GM12878 (cell line): ENCODE data around the gene GYS2. TPM values are rescaled to one million over a fixed set of nuclear protein-coding genes. Genes with fewer than 3 reads are reported as not detected.

Source experiments
- ATAC-seq: fragments of 200-7000 bp; cut with Tn5 transposase; 3 replicates; pipeline ENCODE4 v1.9.1; 2020; ENCODE audit warnings: mild to moderate bottlenecking, moderate library complexity
- BruUV-seq: library from RNA; stranded (reverse); fragments of 400-500 nt; replicated peaks from 2 replicates; lab custom pipeline; 2021; lab: Mats Ljungman, UMichigan
- CTCF ChIA-PET: fragments of 300-600 bp; sonication (Branson Sonifier 250); formaldehyde crosslinking; extraction: SDS; loops from one replicate; lab custom pipeline; 2021; ENCODE audit warnings: inconsistent platforms; lab: Yijun Ruan, JAX
- POLR2A ChIA-PET: fragments of 350-600 bp; formaldehyde crosslinking; extraction: SDS; loops from one replicate; lab custom pipeline; 2021; ENCODE audit warnings: inconsistent platforms; lab: Charles Lee
- RAD21 ChIA-PET: fragments of 300-600 bp; sonication (Branson Sonifier 250); formaldehyde crosslinking; loops from one replicate; lab custom pipeline; 2023; ENCODE audit warnings: antibody characterized with exemption; ENCODE audit not compliant: unreplicated experiment; lab: Charles Lee
- SMC1A ChIA-PET: fragments of 300-600 bp; sonication (Branson Sonifier 250); formaldehyde crosslinking; loops from one replicate; lab custom pipeline; 2023; ENCODE audit not compliant: unreplicated experiment, uncharacterized antibody; lab: Charles Lee
- DNase-seq: peaks from one replicate; pipeline ENCODE4 v3.0.0-alpha.2; 2011; ENCODE audit warnings: low read depth, low spot score
- FAIRE-seq: peaks from 3 replicates; lab custom pipeline; 2011; peaks lifted over from hg19 to GRCh38; lab: Jason Lieb, UNC
- H2AFZ ChIP-seq: 2 replicates; pipeline ENCODE4 v1.6.0; 2011; ENCODE audit warnings: low read depth, low read length, control low read depth; ENCODE audit not compliant: control insufficient read depth
- H3K27ac ChIP-seq: 2 replicates; pipeline ENCODE4 v1.5.1; 2011; ENCODE audit warnings: control low read depth; ENCODE audit not compliant: control insufficient read depth, insufficient read depth
- H3K27me3 ChIP-seq, 2 experiments: replicated peaks in 1 of 2; 2 replicates each; pipeline versions ENCODE4 v1.6.0 to v1.6.1; 2011; ENCODE audit warnings: low read length in 1 of 2; ENCODE audit not compliant: control insufficient read depth in 2 of 2, insufficient read depth in 2 of 2
- H3K36me3 ChIP-seq, 2 experiments: 2 replicates each; pipeline ENCODE4 v1.5.1; 2011; ENCODE audit warnings: low read length in 1 of 2; ENCODE audit not compliant: control insufficient read depth in 2 of 2, insufficient read depth in 2 of 2
- H3K4me1 ChIP-seq: 2 replicates; pipeline ENCODE4 v1.6.1; 2011; ENCODE audit warnings: mild to moderate bottlenecking, low read length, moderate library complexity, mixed read lengths; ENCODE audit not compliant: control insufficient read depth, insufficient read depth
- H3K4me2 ChIP-seq: 2 replicates; pipeline ENCODE4 v1.6.0; 2011; ENCODE audit warnings: control low read depth; ENCODE audit not compliant: control insufficient read depth, insufficient read depth
- H3K4me3 ChIP-seq: fragments of 200-600 bp; sonication (generic); 2 replicates; pipeline ENCODE4 v1.5.1; 2016
- H3K79me2 ChIP-seq: 2 replicates; pipeline ENCODE4 v1.6.0; 2011; ENCODE audit warnings: low read length; ENCODE audit not compliant: control insufficient read depth, insufficient read depth
- H3K9ac ChIP-seq: 2 replicates; pipeline ENCODE4 v1.8.0; 2011; ENCODE audit warnings: low read length, control low read depth, mixed read lengths; ENCODE audit not compliant: control insufficient read depth, insufficient read depth
- H3K9me3 ChIP-seq: replicated peaks from 3 replicates; pipeline ENCODE4 v1.5.1; 2011; ENCODE audit warnings: mild to moderate bottlenecking, low read length; ENCODE audit not compliant: control insufficient read depth, insufficient read depth
- H4K20me1 ChIP-seq: 2 replicates; pipeline ENCODE4 v1.6.0; 2011; ENCODE audit not compliant: control insufficient read depth, insufficient read depth
- BRCA1 ChIP-seq: IDR thresholded peaks from 2 replicates; pipeline ENCODE4 v1.6.1; 2011; ENCODE audit warnings: low read depth, low read length, improper control_type of control experiment
- GABPA ChIP-seq: IDR thresholded peaks from 2 replicates; pipeline ENCODE4 v1.6.1; 2014; ENCODE audit warnings: antibody characterized with exemption, low read depth, mild to moderate bottlenecking, inconsistent platforms
- MYB ChIP-seq: fragments of 150-350 bp; IDR thresholded peaks from 2 replicates; pipeline ENCODE4 v1.6.1; 2014; ENCODE audit warnings: mild to moderate bottlenecking, low read depth, low read length, borderline replicate concordance
- NFYB ChIP-seq: IDR thresholded peaks from 2 replicates; pipeline ENCODE4 v1.6.1; 2011; ENCODE audit warnings: low read depth, mild to moderate bottlenecking, low read length, improper control_type of control experiment, moderate library complexity; ENCODE audit not compliant: insufficient read depth
- NKRF ChIP-seq: fragments of 450-650 bp; conservative IDR thresholded peaks from 2 replicates; pipeline ENCODE4 v1.6.1; 2017; ENCODE audit warnings: mild to moderate bottlenecking, moderate library complexity
- NR2C2 ChIP-seq: IDR thresholded peaks from 2 replicates; pipeline ENCODE4 v1.6.1; 2011; ENCODE audit warnings: borderline replicate concordance, low read depth; ENCODE audit not compliant: control insufficient read depth, insufficient read length
- PAX8 ChIP-seq: fragments of 450-650 bp; IDR thresholded peaks from 2 replicates; pipeline ENCODE4 v1.6.1; 2017; ENCODE audit warnings: mild to moderate bottlenecking, moderate library complexity
- POLR2A ChIP-seq: IDR thresholded peaks from 2 replicates; pipeline ENCODE4 v1.6.1; 2011; ENCODE audit warnings: low read depth, mild to moderate bottlenecking, low read length
- POLR2AphosphoS5 ChIP-seq: IDR thresholded peaks from 2 replicates; pipeline ENCODE4 v1.6.1; 2011; ENCODE audit warnings: mild to moderate bottlenecking, low read length, inconsistent platforms
- RAD21 ChIP-seq: IDR thresholded peaks from 2 replicates; pipeline ENCODE4 v1.6.1; 2011; ENCODE audit warnings: mild to moderate bottlenecking, low read depth, low read length, moderate library complexity; ENCODE audit not compliant: insufficient read depth
- RELA ChIP-seq: fragments of 450-650 bp; IDR thresholded peaks from 2 replicates; pipeline ENCODE4 v1.8.0; 2014; ENCODE audit warnings: borderline replicate concordance; ENCODE audit not compliant: partially characterized antibody
- SUZ12 ChIP-seq: fragments of 200-600 bp; sonication (generic); IDR thresholded peaks from one replicate; pipeline ENCODE4 v1.6.1; 2018; ENCODE audit warnings: antibody characterized with exemption, mild to moderate bottlenecking; ENCODE audit not compliant: unreplicated experiment
- TCF7 ChIP-seq: IDR thresholded peaks from 2 replicates; pipeline ENCODE4 v1.6.1; 2014; ENCODE audit warnings: antibody characterized with exemption, borderline replicate concordance
- ZBED1 ChIP-seq: IDR thresholded peaks from 2 replicates; pipeline ENCODE4 v1.6.1; 2016; ENCODE audit warnings: borderline replicate concordance
- ZBTB33 ChIP-seq: fragments of 450-650 bp; IDR thresholded peaks from 2 replicates; pipeline ENCODE4 v1.6.1; 2017; ENCODE audit warnings: mild to moderate bottlenecking
- ZNF384 ChIP-seq: IDR thresholded peaks from 2 replicates; pipeline ENCODE4 v1.6.1; 2012; ENCODE audit warnings: low read depth, mild to moderate bottlenecking, low read length, improper control_type of control experiment, borderline replicate concordance
- ZNF622 ChIP-seq: fragments of 450-650 bp; IDR thresholded peaks from 2 replicates; pipeline ENCODE4 v1.6.1; 2017; ENCODE audit warnings: mild to moderate bottlenecking, inconsistent platforms
- ZSCAN29 ChIP-seq: fragments of 450-650 bp; IDR thresholded peaks from 2 replicates; pipeline ENCODE4 v1.6.1; 2017; ENCODE audit warnings: mild to moderate bottlenecking, moderate library complexity
- WGBS: methylation state at CpG from one replicate; pipeline ENCODE4 v1.1.6; 2016; ENCODE audit warnings: low lambda C conversion rate; ENCODE audit not compliant: insufficient replicate concordance, insufficient coverage; ENCODE audit errors: missing lambda C conversion rate; 5-methylcytosine and 5-hydroxymethylcytosine counted together
- in situ Hi-C: fragments of 300-500 bp; cut with MboI; formaldehyde crosslinking; loops from 9 replicates; pipeline ENCODE4 v1.14.3; 2018; ENCODE audit warnings: mixed read lengths
- intact Hi-C: fragments of 100-400 bp; cut with micrococcal nuclease; formaldehyde crosslinking; loops from one replicate; pipeline ENCODE4 v1.14.2; 2022; ENCODE audit not compliant: unreplicated experiment
- polyA plus RNA-seq, 11 experiments: library from polyadenylated mRNA; depleted of rRNA in 4 of 11; unstranded in 6 of 11; stranded (reverse) in 5 of 11; fragments of >200 nt; fragmentation: Nextera tagmentation in 4 of 11; fragmentation: Illumina TruSeq in 1 of 11; extraction: Ambion mirVana in 4 of 11; extraction: Trizol in 1 of 11; gene quantifications; 1 replicate in 1 of 11; 2 replicates in 10 of 11; pipeline versions ENCODE4 v1.2.1 to v1.2.3, GENCODE V29; 2011 to 2016; ENCODE audit warnings: inconsistent platforms in 2 of 11, missing spikeins in 2 of 11, low read depth in 1 of 11
- total RNA-seq, 4 experiments: library from RNA; depleted of rRNA in 3 of 4; stranded (reverse); fragments of >200 nt in 3 of 4; fragmentation: Illumina TruSeq in 1 of 4; extraction: Trizol in 1 of 4; gene quantifications; 2 replicates each; pipeline versions ENCODE4 v1.2.1 to v1.2.3, GENCODE V29; 2013 to 2021
- TF ChIP-seq, protein P1 (sequence below), 3 experiments: IDR thresholded peaks in 2 of 3; conservative IDR thresholded peaks in 1 of 3; 2 replicates each; pipeline ENCODE4 v1.5.1; 2011; ENCODE audit warnings: low read depth in 3 of 3, low read length in 3 of 3, mild to moderate bottlenecking in 3 of 3, control low read depth in 2 of 3, moderate library complexity in 2 of 3, inconsistent platforms in 1 of 3, mixed read lengths in 1 of 3; ENCODE audit not compliant: control insufficient read depth in 2 of 3, insufficient read depth in 1 of 3; ENCODE audit errors: extremely low read depth in 1 of 3

Gene GYS2
- total and polyA plus RNA-seq, 10 of the 15 experiments (the other 5 are each of a cell fraction or from before 2014, with no cell fraction given), result not detected

DNA sequence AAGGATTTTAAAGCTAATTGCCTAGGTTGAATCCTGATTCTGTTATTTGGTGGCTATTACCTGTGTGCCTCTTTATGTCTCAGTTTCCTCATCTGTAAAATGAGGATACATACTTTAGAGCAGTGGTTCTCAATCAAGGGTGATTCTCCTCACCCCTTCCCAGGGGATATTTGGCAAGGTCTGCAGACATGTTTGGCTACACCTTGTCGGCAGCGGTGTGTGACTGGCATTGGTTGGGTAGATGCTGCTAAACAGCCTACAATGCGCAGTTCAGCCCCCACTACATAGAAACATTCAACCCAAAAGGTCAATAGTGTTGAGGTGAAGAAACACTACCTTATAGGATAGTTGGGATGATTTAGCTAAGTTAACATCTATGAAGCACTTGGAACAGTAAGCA is 29.6 kb upstream of the GYS2 start:
- ChIA-PET CTCF (interaction anchor here (0.9 kb wide), 1 partner anchor 44 kb away, joined by 3 read pairs; no protein-coding TSS in a partner anchor), SMC1A (interaction anchor here (1.7 kb wide), 1 partner anchor 19 kb away, joined by 6 read pairs; no protein-coding TSS in a partner anchor), POLR2A (no interaction called here), RAD21 (no interaction called here)
- Histone ChIP-seq H3K27ac (no peak overlapping the region), H3K4me3 (no peak overlapping the region), H2AFZ (no peak overlapping the region), H3K27me3 (no peaks in the 10 kb centered on the region), H3K4me1 (no peaks in the 10 kb centered on the region), H3K9me3 (no peaks in the 10 kb centered on the region), H4K20me1 (no peaks in the 10 kb centered on the region), H3K4me2 (no peak overlapping the region), H3K79me2 (no peaks in the 10 kb centered on the region), H3K36me3 (peaks cover 5 to 16% of the 10 kb centered on the region in 2 experiments), H3K9ac (no peak overlapping the region)
- DNase-seq (no peak), ATAC-seq (no peak), FAIRE-seq (no peak)
- in situ Hi-C loops (no loop called here), intact Hi-C loops (no loop called here)
- BruUV-seq, result no TSS peak
- WGBS, result 98% methylated on average over 3 of the region's 3 CpGs
- TF ChIP-seq RELA, result no peak
- TF ChIP-seq RAD21, result no peak
- no peak for TF ChIP-seq GABPA
- no peak for TF ChIP-seq ZNF622
- 0 out of 2 replicates have a peak, but pooled peaks have one; percentile 35 for TF ChIP-seq POLR2AphosphoS5
- no peak for TF ChIP-seq ZSCAN29
- TF ChIP-seq NKRF, result no peak
- TF ChIP-seq ZNF384, result no peak
- no peak for TF ChIP-seq MYB
- no peak for TF ChIP-seq BRCA1
- TF ChIP-seq TCF7, result no peak
- TF ChIP-seq NFYB, result no peak
- TF ChIP-seq POLR2A, result 0 out of 2 replicates have a peak, but pooled peaks have one; percentile 23
- no peak for TF ChIP-seq ZBTB33
- TF ChIP-seq, protein P1, sequence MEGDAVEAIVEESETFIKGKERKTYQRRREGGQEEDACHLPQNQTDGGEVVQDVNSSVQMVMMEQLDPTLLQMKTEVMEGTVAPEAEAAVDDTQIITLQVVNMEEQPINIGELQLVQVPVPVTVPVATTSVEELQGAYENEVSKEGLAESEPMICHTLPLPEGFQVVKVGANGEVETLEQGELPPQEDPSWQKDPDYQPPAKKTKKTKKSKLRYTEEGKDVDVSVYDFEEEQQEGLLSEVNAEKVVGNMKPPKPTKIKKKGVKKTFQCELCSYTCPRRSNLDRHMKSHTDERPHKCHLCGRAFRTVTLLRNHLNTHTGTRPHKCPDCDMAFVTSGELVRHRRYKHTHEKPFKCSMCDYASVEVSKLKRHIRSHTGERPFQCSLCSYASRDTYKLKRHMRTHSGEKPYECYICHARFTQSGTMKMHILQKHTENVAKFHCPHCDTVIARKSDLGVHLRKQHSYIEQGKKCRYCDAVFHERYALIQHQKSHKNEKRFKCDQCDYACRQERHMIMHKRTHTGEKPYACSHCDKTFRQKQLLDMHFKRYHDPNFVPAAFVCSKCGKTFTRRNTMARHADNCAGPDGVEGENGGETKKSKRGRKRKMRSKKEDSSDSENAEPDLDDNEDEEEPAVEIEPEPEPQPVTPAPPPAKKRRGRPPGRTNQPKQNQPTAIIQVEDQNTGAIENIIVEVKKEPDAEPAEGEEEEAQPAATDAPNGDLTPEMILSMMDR (IDR thresholded peaks at IDR 0.05 in 2 of 3, conservative IDR thresholded peaks at IDR 0.05 in 1 of 3; ENCODE audit: control insufficient read depth in 2 of 3, extremely low read depth in 1 of 3, insufficient read depth in 1 of 3, low read depth in 3 of 3, low read length in 3 of 3), result no peak
- TF ChIP-seq SUZ12, result no peak
- peak; percentile 18; the same call in 1 of the 2 replicates for TF ChIP-seq ZBED1
- no peak for TF ChIP-seq PAX8
- TF ChIP-seq NR2C2, result no peak
